ENCODE data around the gene ARMH2. TPM values are rescaled to one million over a fixed set of nuclear protein-coding genes. Genes with fewer than 3 reads are reported as not detected.

The ARMH2 gene
- total RNA-seq, 1 experiment from 2014 or later, result not detected

- DNase-seq, result no peak
- Histone ChIP-seq H4K20me1 (ENCODE audit: control insufficient read depth, insufficient read depth, insufficient read length) (no peaks in the 10 kb centered on the region), H3K9ac (ENCODE audit: extremely low read depth, insufficient read length, low read length) (no peak overlapping the region), H3K27ac (ENCODE audit: insufficient read length, low read depth, low read length) (no peak overlapping the region), H2BK120ac (ENCODE audit: low read depth, low read length, poor library complexity, severe bottlenecking) (no peak overlapping the region), H3K14ac (ENCODE audit: insufficient read depth, low read length) (no peak overlapping the region), H2AK5ac (ENCODE audit: insufficient read length, low read length) (no peak overlapping the region), H4K8ac (replicated peaks; ENCODE audit: insufficient read length, low read depth, low read length) (no peak overlapping the region), H2BK20ac (ENCODE audit: low read depth, low read length, poor library complexity, severe bottlenecking) (no peak overlapping the region), H4K91ac (ENCODE audit: insufficient read length, low read depth, low read length) (no peak overlapping the region), H3K79me2 (ENCODE audit: insufficient read depth, low read length) (no peaks in the 10 kb centered on the region), H3K4me1 (ENCODE audit: insufficient read depth, low read length) (no peaks in the 10 kb centered on the region), H3K18ac (ENCODE audit: insufficient read length, low read depth, low read length) (no peak overlapping the region), H3T11ph (ENCODE audit: low read length) (no peak overlapping the region), H3K27me3 (ENCODE audit: insufficient read depth, low read length) (no peaks in the 10 kb centered on the region), H3K56ac (ENCODE audit: insufficient read length, low read depth, low read length) (no peak overlapping the region), H3K23ac (ENCODE audit: insufficient read length, low read depth, low read length) (no peak overlapping the region), H2AFZ (ENCODE audit: low read length) (no peak overlapping the region), H3K79me1 (ENCODE audit: insufficient read depth, low read depth, low read length, poor library complexity, severe bottlenecking) (no peaks in the 10 kb centered on the region), H3K23me2 (ENCODE audit: insufficient read length, low read depth, low read length, poor library complexity, severe bottlenecking) (no peaks in the 10 kb centered on the region), H2BK15ac (ENCODE audit: low read depth, low read length) (no peak overlapping the region), H4K5ac (ENCODE audit: insufficient read length, low read depth, low read length) (no peak overlapping the region), H2BK5ac (ENCODE audit: insufficient read length, low read length) (no peak overlapping the region), H3K9me3 (ENCODE audit: control insufficient read depth, low read depth, low read length) (no peaks in the 10 kb centered on the region), H3K4me2 (ENCODE audit: insufficient read depth, insufficient read length, low read length) (no peak overlapping the region), H3K4ac (ENCODE audit: low read depth, low read length) (no peak overlapping the region), H2BK12ac (ENCODE audit: insufficient read length, low read depth, low read length) (no peak overlapping the region)
- no CpG with 5 or more reads among the region's 5 CpGs for WGBS (ENCODE audit: extremely low coverage, insufficient read length, low lambda C conversion rate)
- H3K27me3 Mint-ChIP-seq (ENCODE audit: low read depth), result no peaks in the 10 kb centered on the region
- H3K4me3 Mint-ChIP-seq, result no peak overlapping the region
- no peak overlapping the region for H3K27ac Mint-ChIP-seq
- no peaks in the 10 kb centered on the region for H3K36me3 Mint-ChIP-seq (ENCODE audit: insufficient read depth in 1 of 3, low read depth in 3 of 3)
- no peak for TF ChIP-seq CTCF (conservative IDR thresholded peaks at IDR 0.05)
- H3K4me1 Mint-ChIP-seq, result no peaks in the 10 kb centered on the region
- no peaks in the 10 kb centered on the region for H3K9me3 Mint-ChIP-seq
Measured at GRCh38 chr6:24768361-24768760, 30.4 kb downstream of the ARMH2 start.
